ENCODE results near the gene NOL12. TPM values are rescaled to one million over a fixed set of nuclear protein-coding genes. Genes with fewer than 3 reads are reported as not detected.

The NOL12 gene
- polyA plus RNA-seq (2012; ENCODE audit: missing spikeins): 18.5 TPM

GRCh38 chr22:37686002-37686982 is at the start of gene NOL12:
Gene NOL12, plus strand, starts transcription at chr22:37686343. Its CDS starts 50 bp downstream, at chr22:37686393.
- TF ChIP-seq POLR2A (IDR thresholded peaks at IDR 0.05; ENCODE audit: low read depth, low read length) (peak; percentile 79), TAF1 (IDR thresholded peaks at IDR 0.05; ENCODE audit: borderline replicate concordance, low read depth, low read length) (peak; percentile 79; the same call in 1 of the 2 replicates), POLR2AphosphoS5 (IDR thresholded peaks at IDR 0.05; ENCODE audit: low read depth, low read length) (peak; percentile 77; the same call in 1 of the 2 replicates)
- DNase-seq (ENCODE audit: insufficient read length) (peak; percentile 91), FAIRE-seq (peak; percentile 96)

GRCh38 chr22:37636949-37637273 is 49.2 kb upstream of the NOL12 start:
- DNase-seq (ENCODE audit: insufficient read length): no peak
- TF ChIP-seq POLR2A (IDR thresholded peaks at IDR 0.05; ENCODE audit: low read depth, low read length) (no peak), TAF1 (IDR thresholded peaks at IDR 0.05; ENCODE audit: borderline replicate concordance, low read depth, low read length) (no peak), POLR2AphosphoS5 (IDR thresholded peaks at IDR 0.05; ENCODE audit: low read depth, low read length) (no peak)
- peak; percentile 17 for FAIRE-seq

GRCh38 chr22:37638391-37639069 is 47.6 kb upstream of the NOL12 start:
- TF ChIP-seq POLR2AphosphoS5 (IDR thresholded peaks at IDR 0.05; ENCODE audit: low read depth, low read length): no peak
- no peak for TF ChIP-seq TAF1 (IDR thresholded peaks at IDR 0.05; ENCODE audit: borderline replicate concordance, low read depth, low read length)
- TF ChIP-seq POLR2A (IDR thresholded peaks at IDR 0.05; ENCODE audit: low read depth, low read length): no peak
- FAIRE-seq (peak; percentile 67), DNase-seq (ENCODE audit: insufficient read length) (no peak)

- no peak for TF ChIP-seq POLR2AphosphoS5 (IDR thresholded peaks at IDR 0.05; ENCODE audit: low read depth, low read length)
- TF ChIP-seq POLR2A (IDR thresholded peaks at IDR 0.05; ENCODE audit: low read depth, low read length): no peak
- TF ChIP-seq TAF1 (IDR thresholded peaks at IDR 0.05; ENCODE audit: borderline replicate concordance, low read depth, low read length): no peak
- DNase-seq (ENCODE audit: insufficient read length) (peak; percentile 86), FAIRE-seq (peak; percentile 90)
Observed at GRCh38 chr22:37639070-37639760, 46.9 kb upstream of the NOL12 start, which contains the start of gene SH3BP1. Gene SH3BP1, plus strand, starts transcription at chr22:37639669. Its CDS starts 119 bp downstream, at chr22:37639788.

GRCh38 chr22:37639771-37640590 is 46.2 kb upstream of the NOL12 start:
- TF ChIP-seq TAF1 (IDR thresholded peaks at IDR 0.05; ENCODE audit: borderline replicate concordance, low read depth, low read length) (no peak), POLR2A (IDR thresholded peaks at IDR 0.05; ENCODE audit: low read depth, low read length) (0 out of 2 replicates have a peak, but pooled peaks have one; percentile 7)
- FAIRE-seq (peak; percentile 93), DNase-seq (ENCODE audit: insufficient read length) (peak; percentile 63)

GRCh38 chr22:37640591-37641560 is 45.3 kb upstream of the NOL12 start:
- TF ChIP-seq TAF1 (IDR thresholded peaks at IDR 0.05; ENCODE audit: borderline replicate concordance, low read depth, low read length) (no peak), POLR2AphosphoS5 (IDR thresholded peaks at IDR 0.05; ENCODE audit: low read depth, low read length) (no peak), POLR2A (IDR thresholded peaks at IDR 0.05; ENCODE audit: low read depth, low read length) (no peak)
- no peak for FAIRE-seq
- no peak for DNase-seq (ENCODE audit: insufficient read length)

- FAIRE-seq: no peak
- TF ChIP-seq TAF1 (IDR thresholded peaks at IDR 0.05; ENCODE audit: borderline replicate concordance, low read depth, low read length) (no peak), POLR2A (IDR thresholded peaks at IDR 0.05; ENCODE audit: low read depth, low read length) (no peak), POLR2AphosphoS5 (IDR thresholded peaks at IDR 0.05; ENCODE audit: low read depth, low read length) (no peak)
- no peak for DNase-seq (ENCODE audit: insufficient read length)
Observed at GRCh38 chr22:37641561-37641949, 44.6 kb upstream of the NOL12 start.

- DNase-seq (ENCODE audit: insufficient read length) (peak; percentile 87), FAIRE-seq (peak; percentile 94)
- TF ChIP-seq TAF1 (IDR thresholded peaks at IDR 0.05; ENCODE audit: borderline replicate concordance, low read depth, low read length): no peak
- TF ChIP-seq POLR2AphosphoS5 (IDR thresholded peaks at IDR 0.05; ENCODE audit: low read depth, low read length): no peak
- TF ChIP-seq POLR2A (IDR thresholded peaks at IDR 0.05; ENCODE audit: low read depth, low read length): 0 out of 2 replicates have a peak, but pooled peaks have one; percentile 20
Observed at GRCh38 chr22:37643225-37643847, 42.8 kb upstream of the NOL12 start.

GRCh38 chr22:37647317-37647716 is 38.8 kb upstream of the NOL12 start:
- TF ChIP-seq TAF1 (IDR thresholded peaks at IDR 0.05; ENCODE audit: borderline replicate concordance, low read depth, low read length) (no peak), POLR2AphosphoS5 (IDR thresholded peaks at IDR 0.05; ENCODE audit: low read depth, low read length) (no peak), POLR2A (IDR thresholded peaks at IDR 0.05; ENCODE audit: low read depth, low read length) (no peak)
- no peak for DNase-seq (ENCODE audit: insufficient read length)

More at GRCh38 chr22:37647317-37647716, 38.8 kb upstream of the NOL12 start:
- no peak for FAIRE-seq
